ENCODE measurements around the gene SLC43A1.

DNA sequence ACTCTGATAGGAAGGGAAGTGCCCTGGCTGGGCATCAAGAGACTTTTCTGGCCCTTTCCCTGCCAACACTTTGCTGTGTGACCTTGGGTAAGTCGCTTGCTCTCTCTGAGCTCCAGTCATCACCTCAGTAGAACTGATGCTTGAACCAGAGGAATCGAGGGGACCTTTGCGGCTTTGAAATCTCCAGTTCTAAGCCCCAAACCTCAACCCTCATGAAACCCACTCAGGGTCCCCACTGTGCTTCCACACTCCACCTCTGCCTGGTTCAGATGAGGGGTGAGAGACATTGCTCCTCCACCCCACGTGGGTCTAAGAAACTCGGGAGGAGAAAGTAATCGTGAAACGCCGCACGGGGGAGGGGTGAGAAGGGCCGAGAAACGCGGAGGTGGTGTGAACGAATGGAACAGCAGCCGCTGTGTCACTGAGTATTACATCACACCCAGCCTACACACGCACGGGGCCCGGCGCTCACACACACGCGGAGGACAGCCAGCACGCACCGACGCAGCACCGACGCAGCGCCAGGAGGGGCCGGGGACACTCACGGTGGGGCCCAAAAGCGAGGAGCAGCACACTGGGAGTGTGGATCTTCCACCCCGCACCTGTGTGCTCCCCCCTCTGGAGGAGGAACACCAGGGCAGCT lies 50.8 kb downstream of the SLC43A1 start:
- TF ChIP-seq ZNF274 (IDR thresholded peaks at IDR 0.05; ENCODE audit: low read depth, low read length) (no peak), YY1 (IDR thresholded peaks at IDR 0.05; ENCODE audit: insufficient read depth, insufficient read length) (no peak), SUZ12 (IDR thresholded peaks at IDR 0.05; ENCODE audit: extremely low read depth, insufficient read depth, insufficient read length) (no peak)

Measured in NT2/D1 (cell line).